GM10266 (cell line): ENCODE results near the gene DOCK2.

Source experiments
- DNase-seq: peaks from one replicate; pipeline ENCODE4 v3.0.0; 2012; ENCODE audit errors: extremely low spot score
- CTCF ChIP-seq: IDR thresholded peaks from 2 replicates; pipeline ENCODE4 v1.5.1; 2012; ENCODE audit warnings: mild to moderate bottlenecking, low read depth; ENCODE audit not compliant: control insufficient read depth, insufficient read depth; ENCODE audit errors: missing control alignments

DOCK2 gene

DNA sequence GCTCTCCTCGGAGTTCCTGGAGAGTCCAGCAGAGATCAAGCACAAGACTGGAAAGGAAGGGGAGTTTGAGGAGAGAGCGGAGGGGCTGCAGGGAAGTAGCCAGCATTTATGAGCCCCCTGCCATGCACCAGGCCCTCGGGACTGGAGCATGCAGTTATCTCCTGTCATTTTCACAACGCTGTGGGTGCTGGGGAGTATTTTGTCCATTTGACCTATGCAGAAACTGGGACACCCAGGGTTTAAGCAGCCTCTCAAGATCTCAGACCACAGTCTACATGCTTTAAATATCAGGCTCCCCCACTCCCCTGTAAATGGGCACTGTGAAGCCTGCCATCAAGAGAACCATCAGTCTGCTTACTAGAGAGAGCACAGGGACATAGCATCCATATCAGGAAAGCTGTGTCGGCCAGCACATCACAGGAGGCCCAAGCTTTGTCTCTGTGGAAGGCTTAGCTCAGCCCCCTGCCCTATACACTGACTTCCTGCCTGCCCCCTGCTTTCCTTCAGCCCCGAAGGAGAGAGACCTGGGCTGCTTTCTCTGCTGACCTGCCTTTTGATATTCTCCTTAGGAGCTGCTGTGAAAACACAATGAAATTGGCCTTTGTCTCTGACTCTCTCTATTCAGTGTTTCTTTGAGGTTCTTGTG lies 475.9 kb downstream of the DOCK2 start:
- no peak for DNase-seq
- no peak for TF ChIP-seq CTCF

DNA sequence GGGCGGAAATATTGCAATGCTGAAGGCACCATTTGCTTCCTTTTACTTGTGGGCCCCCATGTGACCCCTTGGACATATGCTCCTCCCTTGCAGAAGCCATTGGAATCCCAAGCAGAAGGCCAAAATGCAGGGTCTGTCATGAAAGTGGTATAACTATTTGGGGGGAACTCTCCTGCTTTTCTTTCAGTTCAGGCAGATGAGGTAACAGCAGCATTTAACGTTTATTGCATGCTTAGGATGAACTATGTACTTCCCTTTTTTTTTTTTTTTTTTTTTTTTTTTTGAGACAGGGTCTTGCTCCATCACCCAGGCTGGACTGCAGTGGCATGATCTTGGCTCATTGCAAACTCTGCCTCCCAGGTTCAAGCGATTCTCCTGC lies 476.4 kb downstream of the DOCK2 start:
- DNase-seq, result no peak
- TF ChIP-seq CTCF, result no peak

- no peak for DNase-seq
- TF ChIP-seq CTCF, result no peak
These were observed 477.2 kb downstream of the DOCK2 start for GRCh38 chr5:170114271-170114670.

DNA sequence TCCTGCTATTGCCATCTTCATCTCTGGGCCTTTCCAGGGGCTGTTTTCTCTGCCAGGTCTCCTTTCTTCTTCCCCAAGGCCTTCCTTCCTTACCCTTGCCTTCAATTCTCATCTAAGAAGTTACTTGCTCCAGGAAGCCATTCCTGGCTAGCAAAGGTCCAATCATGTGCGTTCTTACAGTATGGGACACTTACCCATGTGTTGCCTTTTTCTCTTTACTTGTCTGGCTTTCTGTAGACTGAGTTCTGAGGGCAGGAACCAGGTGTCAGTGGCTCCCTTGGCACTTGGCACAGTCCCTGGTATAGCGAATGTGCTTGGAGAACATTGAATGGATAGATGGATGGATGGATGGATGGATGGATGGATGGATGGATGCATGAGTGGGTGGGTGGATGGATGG lies 478.9 kb downstream of the DOCK2 start:
- no peak for DNase-seq

GRCh38 chr5:170117736-170118135 lies 480.7 kb downstream of the DOCK2 start:
- no peak for TF ChIP-seq CTCF
- no peak for DNase-seq

More for the DNA sequence above, 478.9 kb downstream of the DOCK2 start:
- no peak for TF ChIP-seq CTCF

DNA sequence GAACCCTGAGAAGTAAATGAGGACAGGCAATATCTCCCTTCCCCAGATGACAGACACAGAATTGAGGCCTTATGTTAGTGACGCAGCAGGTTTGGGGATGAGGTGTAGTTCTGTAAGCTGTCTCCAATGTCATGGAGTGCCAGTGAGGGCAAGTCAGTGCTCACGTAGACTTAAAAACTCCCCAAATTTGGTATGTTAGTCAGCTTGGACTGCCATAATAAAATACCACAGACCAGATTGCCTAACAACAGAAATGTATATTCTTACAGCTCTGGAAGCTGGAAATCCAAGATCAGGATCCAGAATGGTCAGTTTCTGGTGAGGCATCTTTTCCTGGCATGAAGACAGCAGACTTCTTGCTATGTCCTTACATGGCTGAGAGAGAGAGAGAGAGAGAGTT lies 483.5 kb downstream of the DOCK2 start:
- no peak for DNase-seq

GRCh38 chr5:170121321-170121720 lies 484.2 kb downstream of the DOCK2 start:
- TF ChIP-seq CTCF, result no peak
- DNase-seq, result no peak

More for the DNA sequence above, 483.5 kb downstream of the DOCK2 start:
- no peak for TF ChIP-seq CTCF
